ENCODE data around the gene CHMP6.
"Not testable (repeated sequence)": the region's sequence is repeated elsewhere in the genome, so short reads cannot be mapped to it uniquely, and the experiment has no call there.

CHMP6 gene

GRCh38 chr17:81011951-81012350, 20.3 kb downstream of the CHMP6 start:
- no peak for DNase-seq (ENCODE audit: low read depth)

- no peak for DNase-seq (ENCODE audit: low read depth)
Observed at GRCh38 chr17:81012574-81013447, 21.2 kb downstream of the CHMP6 start.

- no peak for DNase-seq (ENCODE audit: low read depth)
Observed at GRCh38 chr17:81013642-81014041, 22.0 kb downstream of the CHMP6 start.

GRCh38 chr17:81015136-81015535, 23.5 kb downstream of the CHMP6 start:
- no peak for DNase-seq (ENCODE audit: low read depth)

GRCh38 chr17:81016575-81016974, 24.9 kb downstream of the CHMP6 start:
- no peak for DNase-seq (ENCODE audit: low read depth)

GRCh38 chr17:81017330-81017729, 25.7 kb downstream of the CHMP6 start:
- not testable (repeated sequence) for DNase-seq (ENCODE audit: low read depth)

GRCh38 chr17:81018044-81018802, 26.6 kb downstream of the CHMP6 start:
- DNase-seq (ENCODE audit: low read depth), result no peak

GRCh38 chr17:81019563-81020442, 28.2 kb downstream of the CHMP6 start:
- DNase-seq (ENCODE audit: low read depth), result no peak

- no peak for DNase-seq (ENCODE audit: low read depth)
Observed at GRCh38 chr17:81020443-81020766, 28.8 kb downstream of the CHMP6 start.

- DNase-seq (ENCODE audit: low read depth), result no peak
Observed at GRCh38 chr17:81020767-81021497, 29.3 kb downstream of the CHMP6 start.

GRCh38 chr17:81021531-81022343, 30.1 kb downstream of the CHMP6 start:
- DNase-seq (ENCODE audit: low read depth), result no peak

- no peak for DNase-seq (ENCODE audit: low read depth)
Observed at GRCh38 chr17:81022344-81022676, 30.7 kb downstream of the CHMP6 start.

- no peak for DNase-seq (ENCODE audit: low read depth)
Observed at GRCh38 chr17:81025065-81025740, 33.6 kb downstream of the CHMP6 start.

GRCh38 chr17:81025741-81026129, 34.1 kb downstream of the CHMP6 start:
- no peak for DNase-seq (ENCODE audit: low read depth)

GRCh38 chr17:81026266-81027036, 34.8 kb downstream of the CHMP6 start:
- DNase-seq (ENCODE audit: low read depth), result no peak

GRCh38 chr17:81027038-81027437, 35.4 kb downstream of the CHMP6 start:
- no peak for DNase-seq (ENCODE audit: low read depth)

- no peak for DNase-seq (ENCODE audit: low read depth)
Observed at GRCh38 chr17:81027591-81028505, 36.2 kb downstream of the CHMP6 start.

- no peak for DNase-seq (ENCODE audit: low read depth)
Observed at GRCh38 chr17:81028506-81028858, 36.8 kb downstream of the CHMP6 start.

GRCh38 chr17:81029859-81030258, 38.2 kb downstream of the CHMP6 start:
- DNase-seq (ENCODE audit: low read depth), result no peak

Data from activated T-cell treated with anti-CD3 and anti-CD28 coated beads for 1 hour (primary cell).